ENCODE measurements around the gene FKBP11. TPM values are rescaled to one million over a fixed set of nuclear protein-coding genes. Genes with fewer than 3 reads are reported as not detected.

FKBP11 gene
- total and polyA plus RNA-seq, 3 donors from 2014 or later, result 13.4 to 22.4 (median 16.4) TPM

DNA sequence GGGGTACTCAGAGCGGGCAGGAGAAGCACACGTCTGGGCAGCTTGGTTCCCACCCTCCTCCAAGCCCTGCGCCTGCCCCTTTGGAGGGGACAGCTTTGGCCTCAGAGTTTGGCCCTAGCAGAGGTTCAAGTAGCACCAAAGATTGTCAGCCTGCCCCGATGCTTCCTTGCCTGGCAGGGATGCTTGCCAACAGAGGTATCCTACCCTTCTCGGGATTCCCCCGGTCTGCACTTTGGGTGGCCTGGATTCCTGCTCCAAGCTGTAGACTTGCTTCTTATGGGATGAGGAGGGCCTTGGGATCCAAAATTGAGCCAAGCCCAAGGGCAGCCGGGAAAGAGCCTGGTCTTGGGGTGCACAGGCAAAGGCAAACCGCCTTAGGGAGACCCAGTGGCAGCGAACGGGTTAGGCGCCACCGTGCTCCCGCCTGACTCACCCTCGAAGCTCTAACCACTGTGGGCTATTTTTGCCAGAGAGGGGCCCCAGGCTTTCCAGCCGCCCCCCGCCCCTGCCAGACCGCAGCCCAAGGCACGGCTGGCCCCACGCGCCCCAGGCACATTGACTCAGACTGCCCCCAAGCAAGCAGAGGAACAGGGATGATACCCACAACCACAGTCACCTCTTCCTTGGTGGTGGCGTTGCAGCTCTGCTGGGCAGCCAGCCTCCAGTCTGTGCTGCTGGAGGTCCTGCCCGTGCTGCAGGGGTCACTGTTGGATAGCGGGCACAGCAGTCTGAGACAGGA is 47.1 kb upstream of the FKBP11 start:
- no peak for TF ChIP-seq POLR2A (IDR thresholded peaks at IDR 0.05)
- TF ChIP-seq, protein P1, sequence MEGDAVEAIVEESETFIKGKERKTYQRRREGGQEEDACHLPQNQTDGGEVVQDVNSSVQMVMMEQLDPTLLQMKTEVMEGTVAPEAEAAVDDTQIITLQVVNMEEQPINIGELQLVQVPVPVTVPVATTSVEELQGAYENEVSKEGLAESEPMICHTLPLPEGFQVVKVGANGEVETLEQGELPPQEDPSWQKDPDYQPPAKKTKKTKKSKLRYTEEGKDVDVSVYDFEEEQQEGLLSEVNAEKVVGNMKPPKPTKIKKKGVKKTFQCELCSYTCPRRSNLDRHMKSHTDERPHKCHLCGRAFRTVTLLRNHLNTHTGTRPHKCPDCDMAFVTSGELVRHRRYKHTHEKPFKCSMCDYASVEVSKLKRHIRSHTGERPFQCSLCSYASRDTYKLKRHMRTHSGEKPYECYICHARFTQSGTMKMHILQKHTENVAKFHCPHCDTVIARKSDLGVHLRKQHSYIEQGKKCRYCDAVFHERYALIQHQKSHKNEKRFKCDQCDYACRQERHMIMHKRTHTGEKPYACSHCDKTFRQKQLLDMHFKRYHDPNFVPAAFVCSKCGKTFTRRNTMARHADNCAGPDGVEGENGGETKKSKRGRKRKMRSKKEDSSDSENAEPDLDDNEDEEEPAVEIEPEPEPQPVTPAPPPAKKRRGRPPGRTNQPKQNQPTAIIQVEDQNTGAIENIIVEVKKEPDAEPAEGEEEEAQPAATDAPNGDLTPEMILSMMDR (IDR thresholded peaks at IDR 0.05), result no peak
- Histone ChIP-seq H3K4me3 (no peak overlapping the region), H3K27ac (no peak overlapping the region), H3K9me3 (no peaks in the 10 kb centered on the region), H3K4me1 (peaks cover 12% of the 10 kb centered on the region), H3K27me3 (no peaks in the 10 kb centered on the region), H3K36me3 (ENCODE audit: low read depth, missing control alignments) (no peaks in the 10 kb centered on the region)
- intact Hi-C loops (cut with DNase I; ENCODE audit: low total_unique reads), result no loop called here
- DNase-seq, result no peak
- 50 to 55% methylated on average over 7 to 23 of the region's 23 CpGs for WGBS, 2 donors

DNA sequence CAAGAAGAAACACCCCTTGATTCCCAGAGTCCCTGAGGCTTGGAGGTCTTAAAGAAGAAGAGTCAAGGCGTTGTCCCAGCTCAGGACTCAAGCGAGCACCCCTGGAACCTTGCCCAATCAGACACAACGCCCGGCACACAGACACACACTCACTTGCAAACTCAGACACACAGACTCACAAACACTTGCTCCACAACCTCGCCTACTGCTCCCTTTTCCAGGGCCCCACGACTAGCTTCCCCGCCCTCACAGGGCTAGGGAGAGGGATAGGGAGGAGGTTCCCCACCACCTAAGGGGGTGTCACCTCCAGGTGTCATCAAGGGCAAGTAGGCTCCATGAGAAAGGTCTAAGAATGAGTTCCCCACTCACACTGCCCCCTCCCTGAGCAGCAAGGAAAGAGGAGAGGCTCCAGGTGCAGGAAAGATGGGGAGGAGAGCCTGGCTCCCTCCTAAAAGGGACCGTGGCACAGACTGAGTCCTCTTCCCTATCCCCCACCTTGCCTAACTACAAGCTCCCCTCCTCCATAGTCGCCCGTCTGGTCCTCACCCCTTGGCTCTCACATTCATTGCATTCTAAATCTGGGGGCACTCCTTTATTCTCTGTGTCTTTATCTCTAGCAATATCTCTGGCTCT is 45.5 kb upstream of the FKBP11 start:
- 23 to 30% methylated on average over 8 to 10 of the region's 10 CpGs for WGBS, 2 donors
- H3K9me3 ChIP-seq, result no peaks in the 10 kb centered on the region
- H3K4me3 ChIP-seq, result no peak overlapping the region
- no peak overlapping the region for H3K27ac ChIP-seq
- H3K27me3 ChIP-seq, result no peaks in the 10 kb centered on the region
- DNase-seq, result no peak
- peaks cover 12% of the 10 kb centered on the region for H3K4me1 ChIP-seq
- intact Hi-C loops (cut with DNase I; ENCODE audit: low total_unique reads), result no loop called here
- TF ChIP-seq, protein P1 (IDR thresholded peaks at IDR 0.05), result no peak
- TF ChIP-seq POLR2A (IDR thresholded peaks at IDR 0.05), result no peak
- H3K36me3 ChIP-seq (ENCODE audit: low read depth, missing control alignments), result no peaks in the 10 kb centered on the region

DNA sequence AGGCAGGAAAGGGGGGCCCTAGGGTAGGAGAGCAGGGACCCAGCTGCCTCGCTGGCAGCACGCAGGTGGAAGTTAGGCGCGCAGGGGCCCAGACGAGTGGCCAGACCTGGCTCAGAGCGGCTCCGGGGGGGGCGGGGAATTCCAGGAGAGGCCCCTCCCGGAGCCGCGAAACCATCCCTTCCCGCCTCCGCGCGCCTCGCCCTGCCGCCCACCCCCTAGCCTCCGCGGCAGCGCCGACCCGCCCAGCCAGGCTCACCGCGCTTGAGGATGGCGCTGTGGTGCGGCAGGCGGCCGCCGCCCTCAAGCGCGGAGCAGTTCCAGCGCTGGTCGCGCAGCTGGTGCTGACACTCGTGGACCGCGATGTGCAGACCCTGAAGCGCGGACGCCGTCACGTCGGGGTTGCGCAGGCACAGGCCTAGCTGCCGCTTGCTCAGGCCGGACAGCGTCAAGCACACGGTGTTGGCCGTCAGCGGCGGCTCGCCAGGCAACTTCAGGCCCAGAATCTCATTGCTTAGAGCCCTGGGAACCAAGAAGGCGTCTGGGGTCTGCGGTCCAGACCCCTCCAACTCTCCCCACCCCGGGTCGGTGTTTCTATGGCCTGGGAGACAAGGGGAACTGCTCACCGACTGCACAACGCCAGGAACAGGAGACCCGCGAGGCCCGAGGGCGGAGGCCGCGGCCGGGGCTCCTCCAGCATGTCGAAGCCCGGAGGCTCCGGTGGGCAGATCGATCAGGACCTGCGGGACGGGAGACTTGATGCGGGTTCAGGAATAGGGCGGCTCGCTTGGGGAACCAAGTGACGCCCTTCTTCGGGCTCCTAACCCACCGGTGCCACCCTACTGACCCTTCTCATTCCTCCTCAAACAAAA is 44.8 kb upstream of the FKBP11 start:
- no peak for DNase-seq
- Histone ChIP-seq H3K4me3 (peak overlapping the region in 1 of 2 donors; percentile 38), H3K9me3 (no peaks in the 10 kb centered on the region), H3K4me1 (peaks cover 12% of the 10 kb centered on the region), H3K27me3 (no peaks in the 10 kb centered on the region), H3K27ac (no peak overlapping the region), H3K36me3 (ENCODE audit: low read depth, missing control alignments) (no peaks in the 10 kb centered on the region)
- no peak for TF ChIP-seq POLR2A (IDR thresholded peaks at IDR 0.05)
- TF ChIP-seq, protein P1 (IDR thresholded peaks at IDR 0.05), result no peak
- intact Hi-C loops (cut with DNase I; ENCODE audit: low total_unique reads), result no loop called here
- 14 to 22% methylated on average over 30 to 47 of the region's 77 CpGs for WGBS, 2 donors

DNA sequence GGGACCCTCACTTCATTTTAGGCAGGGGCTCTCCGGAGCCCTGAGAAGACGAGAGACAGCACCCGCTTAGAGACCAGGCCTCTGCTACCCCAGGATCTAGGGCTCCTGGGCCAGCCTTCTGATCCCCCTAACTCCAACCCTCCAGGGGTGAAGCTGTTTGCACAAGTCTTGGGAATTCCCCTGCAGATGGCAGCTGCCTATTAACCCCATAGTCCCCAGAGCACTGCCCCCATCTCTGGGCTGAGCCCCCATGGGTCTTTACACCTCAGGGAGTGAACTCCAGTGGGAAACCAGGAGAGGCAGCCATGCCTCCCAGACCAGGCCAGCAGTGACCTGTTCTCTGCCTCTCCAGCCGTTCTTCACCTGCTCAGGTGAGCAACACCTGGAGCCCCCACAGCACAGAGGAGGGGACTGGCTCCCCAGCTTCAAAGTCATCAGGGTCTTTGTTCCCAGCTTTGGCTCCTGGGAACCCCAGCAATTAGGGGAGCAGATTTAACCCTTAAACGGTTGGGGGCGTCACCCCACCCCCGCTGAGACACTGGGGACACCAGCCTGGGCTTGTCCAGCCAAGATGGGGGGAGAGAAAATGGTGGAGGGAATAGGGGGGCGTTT is 44.0 kb upstream of the FKBP11 start:
- TF ChIP-seq POLR2A (IDR thresholded peaks at IDR 0.05), result no peak
- TF ChIP-seq, protein P1 (IDR thresholded peaks at IDR 0.05), result no peak
- WGBS, 2 donors, result 56 to 71% methylated on average over 4 to 8 of the region's 8 CpGs
- Histone ChIP-seq H3K27ac (no peak overlapping the region), H3K36me3 (ENCODE audit: low read depth, missing control alignments) (no peaks in the 10 kb centered on the region), H3K27me3 (no peaks in the 10 kb centered on the region), H3K4me3 (peak overlapping the region in 1 of 2 donors; percentile 38), H3K9me3 (no peaks in the 10 kb centered on the region), H3K4me1 (peaks cover 12% of the 10 kb centered on the region)
- DNase-seq, result no peak
- intact Hi-C loops (cut with DNase I; ENCODE audit: low total_unique reads), result no loop called here

Data from testis (tissue), 3 donors.